NCI-H69 (cell line): Measurements from ENCODE around the gene CALM1.

Experiments
- DNase-seq: peaks from one replicate; lab custom pipeline; 2025; lab: John Stamatoyannopoulos, UW

The CALM1 gene

DNA sequence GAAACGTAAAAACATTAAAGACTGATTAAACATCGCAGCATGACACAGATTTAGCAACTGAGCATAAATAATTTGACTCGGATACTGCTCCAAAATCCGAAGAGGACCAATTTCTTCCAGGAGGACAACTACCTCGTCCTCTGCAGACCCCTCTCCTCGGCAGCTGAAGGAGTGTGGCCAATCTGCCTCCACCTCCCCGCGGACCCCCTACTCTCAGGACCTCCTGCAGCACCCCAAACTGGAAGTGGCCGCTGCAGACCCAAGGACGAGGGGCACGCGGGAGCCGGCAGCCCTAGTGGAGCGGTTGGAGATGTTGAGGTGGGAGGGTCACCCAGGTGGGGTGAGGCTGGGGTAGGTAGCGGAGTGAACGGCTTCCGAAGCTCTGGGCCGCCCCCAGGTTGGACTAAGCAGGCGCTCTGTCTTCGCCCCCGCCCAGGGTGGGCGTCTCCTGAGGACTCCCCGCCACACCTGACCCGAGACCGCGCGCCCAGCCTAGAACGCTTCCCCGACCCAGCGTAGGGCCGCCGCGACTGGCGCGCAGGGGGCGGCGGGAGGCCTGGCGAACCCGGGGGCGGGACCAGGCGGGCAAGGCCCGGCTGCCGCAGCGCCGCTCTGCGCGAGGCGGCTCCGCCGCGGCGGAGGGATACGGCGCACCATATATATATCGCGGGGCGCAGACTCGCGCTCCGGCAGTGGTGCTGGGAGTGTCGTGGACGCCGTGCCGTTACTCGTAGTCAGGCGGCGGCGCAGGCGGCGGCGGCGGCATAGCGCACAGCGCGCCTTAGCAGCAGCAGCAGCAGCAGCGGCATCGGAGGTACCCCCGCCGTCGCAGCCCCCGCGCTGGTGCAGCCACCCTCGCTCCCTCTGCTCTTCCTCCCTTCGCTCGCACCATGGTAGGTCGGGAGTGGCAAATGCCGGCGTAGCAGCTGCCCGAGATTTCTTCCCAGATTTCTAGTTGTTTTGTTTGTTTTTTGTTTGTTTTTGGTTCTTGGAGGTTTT, at the start of gene CALM1:
CALM1 (plus strand) TSS at position 689 of the 999 bp plus-strand sequence; CDS start at position 891, 202 bp downstream.
- peak; percentile 98 for DNase-seq

DNA sequence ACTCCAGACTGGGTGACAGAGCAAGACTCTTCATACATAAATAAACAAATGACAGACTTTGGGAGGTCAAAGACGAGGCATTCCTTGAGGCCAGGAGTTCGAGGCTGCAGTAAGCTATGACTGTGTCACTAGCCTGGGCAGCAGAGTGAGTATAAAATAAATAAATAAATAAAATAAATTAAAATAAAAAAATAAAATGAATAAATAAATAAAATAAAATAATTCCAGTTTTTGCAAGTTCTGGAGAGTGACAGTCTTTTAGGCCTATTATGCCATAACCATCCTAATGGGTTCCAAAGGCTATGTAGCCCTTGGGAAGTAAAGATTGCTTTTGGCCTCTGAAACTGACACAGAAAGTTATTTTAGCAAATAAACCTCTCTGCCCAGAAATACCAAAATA, 48.6 kb upstream of the CALM1 start:
- DNase-seq: no peak

DNA sequence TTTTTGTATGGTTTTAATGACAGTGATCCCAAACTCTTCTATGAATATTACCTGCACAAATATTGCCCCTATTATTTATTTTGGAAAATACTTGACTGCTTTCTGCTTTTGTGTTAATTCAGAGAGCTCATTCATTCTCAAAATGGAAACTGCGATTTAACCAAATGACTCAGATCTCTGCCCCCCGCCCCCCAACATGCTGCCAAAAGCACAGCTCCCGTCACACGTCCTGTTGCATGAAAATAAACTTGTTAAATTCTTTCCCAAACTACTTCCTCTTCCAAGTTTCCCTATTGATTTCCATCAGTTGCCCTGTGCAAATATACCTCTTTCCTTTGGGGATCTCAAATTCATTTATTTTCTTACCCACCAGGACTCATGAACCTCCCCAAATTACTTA, 47.1 kb upstream of the CALM1 start:
- no peak for DNase-seq

- no peak for DNase-seq
Observed at GRCh38 chr14:90354551-90355298, 42.1 kb upstream of the CALM1 start.

GRCh38 chr14:90355540-90356518, 41.0 kb upstream of the CALM1 start:
- DNase-seq: peak; percentile 91

DNA sequence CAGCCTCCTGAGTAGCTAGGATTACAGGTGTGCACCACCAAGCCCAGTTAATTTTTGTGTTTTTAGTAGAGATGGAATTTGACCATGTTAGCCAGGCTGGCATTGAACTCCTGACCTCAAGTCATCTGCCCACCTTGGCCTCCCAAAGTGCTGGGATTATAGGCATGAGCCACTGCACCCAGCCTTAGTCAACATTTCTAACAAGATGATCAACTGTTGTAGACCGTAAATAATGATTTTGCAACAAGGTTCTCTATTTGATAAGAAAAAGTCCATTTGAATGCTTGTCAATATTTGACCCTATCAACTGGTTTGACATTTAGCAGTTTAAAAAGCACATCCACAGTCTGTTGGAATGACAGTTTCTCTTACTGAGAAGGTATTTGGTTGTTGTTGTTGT, 39.9 kb upstream of the CALM1 start:
- DNase-seq: no peak

GRCh38 chr14:90358359-90358758, 38.5 kb upstream of the CALM1 start:
- DNase-seq: no peak

GRCh38 chr14:90361865-90362557, 34.8 kb upstream of the CALM1 start:
- DNase-seq: no peak

DNA sequence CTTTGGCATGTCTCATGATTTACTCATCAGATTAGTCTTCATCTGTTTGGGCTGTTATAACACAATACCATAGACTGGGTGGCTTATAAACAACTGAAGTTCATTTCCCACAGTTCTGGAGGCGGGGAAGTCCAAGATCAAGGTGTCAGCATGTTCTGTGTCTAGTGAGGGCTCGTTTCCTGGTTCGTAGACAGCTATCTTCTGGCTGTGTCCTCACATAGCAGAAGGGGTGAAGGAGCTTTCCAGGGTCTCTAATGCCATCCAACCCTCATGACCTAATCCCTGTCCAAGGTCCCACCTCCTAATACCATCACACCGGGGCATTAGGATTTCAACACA, 34.3 kb upstream of the CALM1 start:
- DNase-seq: no peak

DNA sequence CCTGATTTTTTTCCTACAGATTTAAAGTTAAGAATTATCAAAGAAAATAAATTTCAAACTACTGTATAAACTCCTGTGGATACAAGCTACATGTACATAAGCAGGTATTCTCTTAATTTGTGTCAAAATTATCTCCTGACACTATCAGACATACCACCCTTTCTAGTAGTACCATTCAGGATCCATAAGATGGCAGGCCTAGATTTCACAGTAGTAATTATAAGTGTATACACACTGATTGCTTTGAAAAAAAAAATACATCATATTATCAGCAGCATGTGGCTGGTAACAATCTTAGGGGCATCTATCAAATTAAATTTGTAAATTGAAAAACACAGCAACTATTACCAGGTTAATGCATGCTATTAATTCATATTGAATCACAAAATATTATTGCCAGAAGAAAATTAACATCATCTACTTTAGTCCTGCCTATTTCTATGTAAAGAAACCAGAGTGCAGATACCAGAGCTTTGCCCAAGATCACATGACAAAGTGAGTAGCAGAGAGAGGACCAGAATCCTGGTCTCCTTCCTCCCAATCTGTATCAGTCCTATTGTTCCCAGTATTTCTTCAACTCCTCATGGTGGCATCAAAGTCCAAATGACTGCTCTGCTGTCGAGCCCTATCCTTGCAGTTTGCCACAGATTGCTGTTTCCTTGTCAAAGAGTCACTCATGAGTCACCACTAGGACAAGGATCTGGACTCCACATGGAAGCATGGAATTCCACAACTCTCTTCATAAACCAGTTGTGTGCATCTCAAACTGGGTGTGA, 27.7 kb upstream of the CALM1 start:
- peak; percentile 36 for DNase-seq

- DNase-seq: no peak
Observed at GRCh38 chr14:90373887-90374286, 22.9 kb upstream of the CALM1 start.

DNA sequence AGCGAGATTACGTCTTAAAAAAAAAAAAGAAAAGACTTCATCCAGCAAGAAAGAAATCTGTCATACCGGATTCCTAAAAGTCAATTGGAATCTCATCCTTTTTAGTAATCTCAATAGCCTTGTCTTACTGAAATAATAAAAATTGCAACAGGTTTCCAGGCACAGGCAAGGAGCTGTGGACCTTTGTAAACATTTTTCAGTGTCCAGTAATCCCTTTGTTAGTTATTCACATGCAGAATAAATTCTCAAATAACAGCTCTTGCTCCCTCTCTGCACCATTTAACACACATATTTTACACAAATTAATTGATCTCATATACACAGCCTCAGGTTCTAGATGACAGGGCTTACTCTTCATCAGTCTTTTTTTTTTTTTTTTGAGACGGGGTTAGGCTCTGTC, 22.0 kb upstream of the CALM1 start:
- DNase-seq: no peak

GRCh38 chr14:90375934-90376333, 20.9 kb upstream of the CALM1 start:
- peak; percentile 98 for DNase-seq

GRCh38 chr14:90378249-90378648, 18.6 kb upstream of the CALM1 start:
- no peak for DNase-seq

- no peak for DNase-seq
Observed at GRCh38 chr14:90379106-90379505, 17.7 kb upstream of the CALM1 start.

GRCh38 chr14:90381011-90381786, 15.6 kb upstream of the CALM1 start:
- DNase-seq: peak; percentile 85

- DNase-seq: peak; percentile 94
Observed at GRCh38 chr14:90381999-90382451, 14.8 kb upstream of the CALM1 start.

DNA sequence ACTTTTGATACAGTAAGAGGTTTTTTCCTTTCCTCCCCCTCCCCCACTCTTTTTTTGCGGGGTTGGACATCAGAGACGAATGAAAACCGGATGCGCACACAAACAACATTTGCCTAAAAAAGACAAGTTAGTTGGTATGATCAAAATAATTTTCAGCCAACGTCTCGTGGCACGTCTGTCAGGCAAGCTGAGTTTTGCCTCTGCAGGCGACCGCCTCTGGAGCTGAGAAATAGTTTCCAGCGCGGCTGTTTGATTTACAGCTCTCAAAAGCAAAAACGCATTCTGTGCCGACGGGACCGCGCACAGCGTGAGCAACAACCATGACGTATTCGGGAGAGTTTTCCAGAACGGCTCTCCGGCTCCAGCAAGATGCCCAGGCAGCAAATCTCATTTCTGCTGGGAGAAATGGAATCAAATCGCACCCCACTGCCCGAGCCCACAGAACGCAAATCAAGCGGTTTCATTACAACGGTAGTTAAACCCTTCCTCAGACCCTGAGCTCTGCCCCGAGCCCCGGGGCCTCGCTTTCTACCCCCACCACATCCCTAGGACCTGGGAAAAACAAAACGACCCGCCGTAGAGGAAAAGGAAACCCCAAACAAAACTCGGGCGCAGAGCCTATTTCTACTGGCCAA, 14.2 kb upstream of the CALM1 start:
- peak; percentile 88 for DNase-seq

- DNase-seq: peak; percentile 100
Observed at GRCh38 chr14:90383126-90383730, 13.6 kb upstream of the CALM1 start.
